BJ (cell line): ENCODE measurements around the gene PFN1. TPM values are rescaled to one million over a fixed set of nuclear protein-coding genes. Genes with fewer than 3 reads are reported as not detected.
"Not testable (repeated sequence)": the region's sequence is repeated elsewhere in the genome, so short reads cannot be mapped to it uniquely, and the experiment has no call there.

Experiments
- CTCF ChIA-PET: fragments of 350-600 bp; formaldehyde crosslinking; extraction: SDS; loops from one replicate; lab custom pipeline; 2021; ENCODE audit warnings: antibody characterized with exemption, inconsistent platforms; lab: Yijun Ruan, JAX
- POLR2A ChIA-PET: fragments of 300-600 bp; sonication (Branson Sonifier 250); formaldehyde crosslinking; extraction: SDS; loops from one replicate; lab custom pipeline; 2021; ENCODE audit warnings: antibody characterized with exemption; lab: Charles Lee
- DNase-seq: peaks from one replicate; pipeline ENCODE4 v3.0.0-alpha.2; 2011; ENCODE audit warnings: low read depth
- H3K27me3 ChIP-seq: 2 replicates; pipeline ENCODE4 v1.6.0; 2011; ENCODE audit warnings: low read length; ENCODE audit not compliant: control insufficient read depth, insufficient read depth
- H3K36me3 ChIP-seq: 2 replicates; pipeline ENCODE4 v1.5.1; 2011; ENCODE audit warnings: low read length; ENCODE audit not compliant: control insufficient read depth, insufficient read depth
- H3K4me3 ChIP-seq: 2 replicates; pipeline ENCODE4 v1.5.1; 2011; ENCODE audit warnings: low read depth, mild to moderate bottlenecking, control low read depth, low read length
- polyA plus RNA-seq: library from polyadenylated mRNA; depleted of rRNA; stranded (reverse); fragments of >200 nt; gene quantifications from 2 replicates; pipeline ENCODE4 v1.2.3, GENCODE V29; 2011
- TF ChIP-seq, protein P1 (sequence below): IDR thresholded peaks from 2 replicates; pipeline ENCODE4 v1.5.1; 2011; ENCODE audit warnings: low read depth, mild to moderate bottlenecking, control low read depth, inconsistent platforms, low read length, moderate library complexity; ENCODE audit not compliant: insufficient read depth

PFN1 gene
- polyA plus RNA-seq, 1 experiment = 1,791 TPM

DNA sequence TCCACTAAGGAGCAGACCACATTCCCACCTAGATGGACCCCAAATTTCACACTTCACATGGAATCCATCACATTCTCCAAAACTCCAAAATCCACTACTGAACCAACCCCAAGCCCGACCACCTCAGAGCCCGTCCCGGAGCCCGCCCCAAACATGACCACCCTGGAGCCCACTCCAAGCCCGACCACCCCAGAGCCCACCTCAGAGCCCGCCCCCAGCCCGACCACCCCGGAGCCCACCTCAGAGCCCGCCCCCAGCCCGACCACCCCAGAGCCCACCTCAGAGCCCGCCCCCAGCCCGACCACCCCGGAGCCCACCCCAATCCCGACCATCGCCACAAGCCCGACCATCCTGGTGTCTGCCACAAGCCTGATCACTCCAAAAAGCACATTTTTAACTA is 14.7 kb downstream of the PFN1 start:
- H3K4me3 ChIP-seq = no peak overlapping the region
- peaks cover 14% of the 10 kb centered on the region for H3K36me3 ChIP-seq
- CTCF ChIA-PET = interaction anchor here (0.6 to 1.3 kb wide), 4 partner anchors 10 to 34 kb away, joined by 3 to 9 read pairs (median 4); partner anchors contain the start of gene SPAG7
- TF ChIP-seq, protein P1, sequence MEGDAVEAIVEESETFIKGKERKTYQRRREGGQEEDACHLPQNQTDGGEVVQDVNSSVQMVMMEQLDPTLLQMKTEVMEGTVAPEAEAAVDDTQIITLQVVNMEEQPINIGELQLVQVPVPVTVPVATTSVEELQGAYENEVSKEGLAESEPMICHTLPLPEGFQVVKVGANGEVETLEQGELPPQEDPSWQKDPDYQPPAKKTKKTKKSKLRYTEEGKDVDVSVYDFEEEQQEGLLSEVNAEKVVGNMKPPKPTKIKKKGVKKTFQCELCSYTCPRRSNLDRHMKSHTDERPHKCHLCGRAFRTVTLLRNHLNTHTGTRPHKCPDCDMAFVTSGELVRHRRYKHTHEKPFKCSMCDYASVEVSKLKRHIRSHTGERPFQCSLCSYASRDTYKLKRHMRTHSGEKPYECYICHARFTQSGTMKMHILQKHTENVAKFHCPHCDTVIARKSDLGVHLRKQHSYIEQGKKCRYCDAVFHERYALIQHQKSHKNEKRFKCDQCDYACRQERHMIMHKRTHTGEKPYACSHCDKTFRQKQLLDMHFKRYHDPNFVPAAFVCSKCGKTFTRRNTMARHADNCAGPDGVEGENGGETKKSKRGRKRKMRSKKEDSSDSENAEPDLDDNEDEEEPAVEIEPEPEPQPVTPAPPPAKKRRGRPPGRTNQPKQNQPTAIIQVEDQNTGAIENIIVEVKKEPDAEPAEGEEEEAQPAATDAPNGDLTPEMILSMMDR = no peak
- no peaks in the 10 kb centered on the region for H3K27me3 ChIP-seq
- no peak for DNase-seq
- POLR2A ChIA-PET = interaction anchor here (1.0 kb wide), 1 partner anchor 33 kb away, joined by 4 read pairs; the partner anchor contains the start of gene SPAG7

DNA sequence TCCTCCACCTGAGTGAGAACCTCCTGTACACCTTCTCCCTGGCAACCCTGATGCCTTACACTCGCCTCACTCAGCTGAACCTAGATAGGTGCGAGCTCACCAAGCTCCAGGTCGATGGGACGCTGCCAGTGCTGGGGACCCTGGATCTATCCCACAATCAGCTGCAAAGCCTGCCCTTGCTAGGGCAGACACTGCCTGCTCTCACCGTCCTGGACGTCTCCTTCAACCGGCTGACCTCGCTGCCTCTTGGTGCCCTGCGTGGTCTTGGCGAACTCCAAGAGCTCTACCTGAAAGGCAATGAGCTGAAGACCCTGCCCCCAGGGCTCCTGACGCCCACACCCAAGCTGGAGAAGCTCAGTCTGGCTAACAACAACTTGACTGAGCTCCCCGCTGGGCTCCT is 15.6 kb downstream of the PFN1 start:
- TF ChIP-seq, protein P1 = no peak
- ChIA-PET CTCF (interaction anchor here (0.8 kb wide), 1 partner anchor 30 kb away, joined by 3 read pairs; the partner anchor contains the start of gene CHRNE), POLR2A (no interaction called here)

DNA sequence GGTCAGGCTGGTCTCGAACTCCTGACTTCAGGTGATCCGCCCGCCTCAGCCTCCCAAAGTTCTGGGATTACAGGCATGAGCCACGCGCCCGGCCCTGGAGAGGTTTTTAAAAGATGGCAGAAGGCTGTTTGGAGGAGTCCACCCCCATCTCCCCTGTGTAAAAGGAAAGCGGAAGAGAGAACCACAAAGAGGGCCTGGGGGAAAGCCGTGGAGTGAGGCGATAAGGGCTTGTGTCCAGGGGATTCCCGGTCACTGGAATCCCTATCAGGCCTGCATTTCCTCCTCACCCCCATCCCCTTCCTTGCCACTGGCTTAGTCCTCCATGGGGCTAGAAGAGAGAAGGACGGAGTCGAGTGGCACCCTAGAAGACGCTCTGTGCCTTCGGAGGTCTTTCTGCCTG is 16.4 kb downstream of the PFN1 start, which contains the start of gene GP1BA:
GP1BA (plus strand) TSS at position 315 of the 400 bp plus-strand sequence. CDS start 328 bp downstream, outside the sequence.
- TF ChIP-seq, protein P1 = no peak
- Histone ChIP-seq H3K27me3 (no peaks in the 10 kb centered on the region), H3K4me3 (no peak within 1 kb of the TSS), H3K36me3 (peaks cover 7% of the 10 kb centered on the region)
- ChIA-PET CTCF (interaction anchor here (0.8 kb wide), 1 partner anchor 29 kb away, joined by 3 read pairs; the partner anchor contains the start of gene CHRNE), POLR2A (no interaction called here)
- DNase-seq = no peak

More for the DNA sequence above, 15.6 kb downstream of the PFN1 start:
- Histone ChIP-seq H3K27me3 (no peaks in the 10 kb centered on the region), H3K36me3 (peaks cover 10% of the 10 kb centered on the region), H3K4me3 (no peak overlapping the region)
- no peak for DNase-seq

DNA sequence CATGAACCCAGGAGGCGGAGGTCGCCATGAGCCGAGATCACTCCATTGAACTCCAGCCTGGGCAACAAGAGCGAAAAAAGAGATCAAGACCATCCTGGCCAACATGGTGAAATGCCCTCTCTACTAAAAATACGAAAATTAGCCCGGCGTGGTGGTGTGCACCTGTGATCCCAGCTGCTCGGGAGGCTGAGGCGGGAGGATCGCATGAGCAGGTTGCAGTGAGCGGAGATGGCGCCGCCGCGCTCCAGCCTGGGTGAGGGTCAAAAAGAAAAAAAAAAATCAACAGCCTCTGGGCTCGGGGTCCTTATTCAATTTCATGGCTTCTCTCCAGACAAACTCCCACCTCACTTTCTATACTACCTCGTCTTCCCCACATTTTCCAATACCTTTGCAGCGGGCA is 19.4 kb downstream of the PFN1 start:
- H3K36me3 ChIP-seq = no peaks in the 10 kb centered on the region
- TF ChIP-seq, protein P1 = no peak
- ChIA-PET POLR2A (no interaction called here), CTCF (interaction anchor here (1.0 kb wide), 1 partner anchor 134 kb away, joined by 3 read pairs; no protein-coding TSS in a partner anchor)
- no peak overlapping the region for H3K4me3 ChIP-seq
- no peaks in the 10 kb centered on the region for H3K27me3 ChIP-seq
- DNase-seq = no peak

DNA sequence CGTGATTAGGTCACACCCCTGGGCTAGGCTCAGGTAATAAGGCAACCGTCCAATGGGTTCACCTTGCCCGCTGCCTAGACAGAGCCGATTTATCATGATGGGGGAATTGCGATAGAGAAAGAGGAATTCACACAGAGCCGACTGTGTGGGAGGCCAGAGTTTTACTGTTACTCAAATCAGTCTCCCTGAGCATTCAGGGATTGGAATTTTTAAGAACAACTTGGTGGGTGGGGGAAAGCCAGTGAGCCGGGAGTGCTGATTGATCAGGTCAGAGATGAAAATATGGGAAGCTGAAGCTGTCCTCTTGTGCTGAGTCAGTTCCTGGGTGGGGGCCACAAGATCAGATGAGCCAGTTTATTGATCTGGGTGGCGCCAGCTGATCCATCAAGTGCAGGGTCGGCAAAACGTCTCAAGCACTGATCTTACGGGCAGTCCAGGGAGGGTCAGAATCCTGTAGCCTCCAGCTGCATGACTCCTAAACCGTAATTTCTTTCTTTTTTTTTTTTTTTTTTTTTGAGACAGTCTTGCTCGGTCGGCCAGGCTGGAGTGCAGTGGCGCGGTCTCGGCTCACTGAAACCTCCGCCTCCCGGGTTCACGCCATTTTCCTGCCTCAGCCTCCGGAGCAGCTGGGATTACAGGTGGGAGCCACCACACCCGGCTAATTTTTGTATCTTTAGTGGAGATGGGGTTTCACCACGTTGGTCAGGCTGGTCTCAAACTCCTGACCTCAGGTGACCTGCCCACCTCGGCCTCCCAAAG is 21.6 kb downstream of the PFN1 start:
- H3K27me3 ChIP-seq, POLR2A ChIA-PET, H3K36me3 ChIP-seq, DNase-seq, H3K4me3 ChIP-seq: not testable (repeated sequence)
- CTCF ChIA-PET = interaction anchor here (0.8 to 4.0 kb wide), 4 partner anchors 9 to 136 kb away, joined by 3 to 14 read pairs (median 4); no protein-coding TSS in a partner anchor
